H1 (cell line): ENCODE measurements around the gene THOP1. TPM values are rescaled to one million over a fixed set of nuclear protein-coding genes. Genes with fewer than 3 reads are reported as not detected.

ENCODE experiments used
- ASH2L ChIP-seq: fragments of 200-600, 300-600 bp; sonication (generic); IDR thresholded peaks from one replicate; pipeline ENCODE4 v1.7.1; 2017; ENCODE audit warnings: low read length
- CEBPB ChIP-seq: IDR thresholded peaks from 2 replicates; pipeline ENCODE4 v1.6.1; 2012; ENCODE audit warnings: low read depth, low read length
- CTCF ChIP-seq, 3 experiments: IDR thresholded peaks; 1 replicate in 2 of 3; 2 replicates in 1 of 3; pipeline versions ENCODE4 v1.5.1 to v1.6.1; 2011; ENCODE audit warnings: low read length in 3 of 3, mild to moderate bottlenecking in 3 of 3, inconsistent platforms in 2 of 3, low read depth in 1 of 3, moderate library complexity in 1 of 3; ENCODE audit not compliant: insufficient read depth in 1 of 3; ENCODE audit errors: control extremely low read depth in 1 of 3
- EZH2 ChIP-seq: fragments of 200-600 bp; sonication (generic); IDR thresholded peaks from 2 replicates; pipeline ENCODE4 v1.7.1; 2012; ENCODE audit warnings: low read depth, mild to moderate bottlenecking, moderate library complexity, low read length, inconsistent platforms; ENCODE audit not compliant: severe bottlenecking
- FOSL1 ChIP-seq: IDR thresholded peaks from 2 replicates; pipeline ENCODE4 v1.6.1; 2011; ENCODE audit warnings: mild to moderate bottlenecking, low read depth, low read length, moderate library complexity; ENCODE audit not compliant: insufficient read depth
- SIN3A ChIP-seq, 2 experiments: IDR thresholded peaks in 1 of 2; conservative IDR thresholded peaks in 1 of 2; 2 replicates each; pipeline ENCODE4 v1.6.1; 2011 to 2012; ENCODE audit warnings: low read length in 2 of 2, improper control_type of control experiment in 1 of 2, low read depth in 1 of 2, mild to moderate bottlenecking in 1 of 2
- TAF1 ChIP-seq: IDR thresholded peaks from 2 replicates; pipeline ENCODE4 v1.6.1; 2011; ENCODE audit warnings: mild to moderate bottlenecking, low read depth, low read length
- YY1 ChIP-seq: IDR thresholded peaks from 2 replicates; pipeline ENCODE4 v1.6.1; 2011; ENCODE audit warnings: low read depth, mild to moderate bottlenecking, low read length
- polyA plus RNA-seq, 7 experiments: library from polyadenylated mRNA; depleted of rRNA in 3 of 7; stranded (reverse) in 5 of 7; unstranded in 2 of 7; fragments of >200 nt in 5 of 7; fragments of 200-250 nt in 2 of 7; gene quantifications; 1 replicate in 5 of 7; 2 replicates in 1 of 7; 4 replicates in 1 of 7; pipeline versions ENCODE4 v1.2.1 to v1.2.3, GENCODE V29; 2011 to 2013; ENCODE audit warnings: missing spikeins in 2 of 7, mixed read lengths in 2 of 7
- total RNA-seq: library from RNA; stranded (reverse); fragmentation: NEBNext Ultra II Directional; extraction: Animal tissue kit (Norgen Biotek cat#: 25700); gene quantifications from 2 replicates; pipeline ENCODE4 v1.2.1, GENCODE V29; 2021

The THOP1 gene
- total and polyA plus RNA-seq, 2 of the 8 experiments (the other 6 are each of a cell fraction or from before 2014, with no cell fraction given) = 136 to 159 TPM

GRCh38 chr19:2793126-2793525 lies 7.8 kb downstream of the THOP1 start (continued):
- TF ChIP-seq FOSL1 (no peak), TAF1 (no peak), EZH2 (no peak), CEBPB (no peak), SIN3A (conservative IDR thresholded peaks at IDR 0.05 in 1 of 2, IDR thresholded peaks at IDR 0.05 in 1 of 2; ENCODE audit: low read depth in 1 of 2, low read length in 2 of 2) (no peak), ASH2L (no peak), CTCF (IDR thresholded peaks at IDR 0.05; ENCODE audit: control extremely low read depth in 1 of 3, insufficient read depth in 1 of 3, low read depth in 1 of 3, low read length in 3 of 3) (no peak), YY1 (no peak)
